Measurements from ENCODE around the gene ALDH1A2.
A peak's percentile ranks its signal among the peaks of the same experiment; 100 is the strongest.
"Not testable (repeated sequence)": the region's sequence is repeated elsewhere in the genome, so short reads cannot be mapped to it uniquely, and the experiment has no call there.

Gene ALDH1A2

GRCh38 chr15:58045376-58045775 is 20.1 kb downstream of the ALDH1A2 start:
- not testable (repeated sequence) for H3K36me3 ChIP-seq (ENCODE audit: control insufficient read depth in 1 of 2, insufficient read depth in 2 of 2, low read depth in 1 of 2, low read length in 2 of 2); H4K91ac ChIP-seq (ENCODE audit: low read length); H3K23ac ChIP-seq (ENCODE audit: low read length in 2 of 2); H3K18ac ChIP-seq (ENCODE audit: low read depth in 1 of 2, low read length in 2 of 2); H3K27me3 ChIP-seq (ENCODE audit: control insufficient read depth in 1 of 2, insufficient read depth in 1 of 2, low read length in 2 of 2); H3K9ac ChIP-seq (ENCODE audit: low read length); H2AFZ ChIP-seq (ENCODE audit: low read depth, low read length); H2BK15ac ChIP-seq (ENCODE audit: low read depth, poor library complexity, severe bottlenecking); H2BK5ac ChIP-seq (ENCODE audit: low read depth, low read length, poor library complexity, severe bottlenecking); H2BK12ac ChIP-seq (ENCODE audit: low read length in 2 of 2); H3K4ac ChIP-seq (ENCODE audit: low read depth in 1 of 2, low read length in 2 of 2); H3K27ac ChIP-seq (ENCODE audit: low read length, poor library complexity, severe bottlenecking); H3K4me3 ChIP-seq (ENCODE audit: insufficient read depth in 1 of 2, low read depth in 1 of 2, low read length in 2 of 2); H3K9me3 ChIP-seq (ENCODE audit: control insufficient read depth, low read length); H2AK5ac ChIP-seq (ENCODE audit: low read length, severe bottlenecking); H3K4me1 ChIP-seq (ENCODE audit: control insufficient read depth, insufficient read depth, low read depth, low read length); H3K14ac ChIP-seq (ENCODE audit: low read length in 2 of 2); H3K79me1 ChIP-seq (replicated peaks; ENCODE audit: low read length, poor library complexity, severe bottlenecking); DNase-seq; H3K4me2 ChIP-seq (ENCODE audit: low read length, poor library complexity, severe bottlenecking); H4K8ac ChIP-seq (ENCODE audit: low read length); H2BK120ac ChIP-seq (ENCODE audit: low read depth, low read length)
- 93% methylated on average over 2 of the region's 7 CpGs for WGBS

- H3K9me3 ChIP-seq (ENCODE audit: control insufficient read depth, low read length) = no peaks in the 10 kb centered on the region
- no peak overlapping the region for H3K4ac ChIP-seq (ENCODE audit: low read depth in 1 of 2, low read length in 2 of 2)
- no peak overlapping the region for H2BK120ac ChIP-seq (ENCODE audit: low read depth, low read length)
- H3K27ac ChIP-seq (ENCODE audit: low read length, poor library complexity, severe bottlenecking) = no peak overlapping the region
- H2BK15ac ChIP-seq (ENCODE audit: low read depth, poor library complexity, severe bottlenecking) = no peak overlapping the region
- H3K14ac ChIP-seq (ENCODE audit: low read length in 2 of 2) = no peak overlapping the region
- H3K79me1 ChIP-seq (replicated peaks; ENCODE audit: low read length, poor library complexity, severe bottlenecking) = no peaks in the 10 kb centered on the region
- no peak overlapping the region for H4K8ac ChIP-seq (ENCODE audit: low read length)
- no peak overlapping the region for H3K23ac ChIP-seq (ENCODE audit: low read length in 2 of 2)
- H3K4me1 ChIP-seq (ENCODE audit: control insufficient read depth, insufficient read depth, low read depth, low read length) = no peaks in the 10 kb centered on the region
- no peak overlapping the region for H3K4me3 ChIP-seq (ENCODE audit: insufficient read depth in 1 of 2, low read depth in 1 of 2, low read length in 2 of 2)
- H3K9ac ChIP-seq (ENCODE audit: low read length) = no peak overlapping the region
- H2AK5ac ChIP-seq (ENCODE audit: low read length, severe bottlenecking) = no peak overlapping the region
- 92% methylated on average over 1 of the region's 2 CpGs for WGBS
- H2BK5ac ChIP-seq (ENCODE audit: low read depth, low read length, poor library complexity, severe bottlenecking) = no peak overlapping the region
- H3K18ac ChIP-seq (ENCODE audit: low read depth in 1 of 2, low read length in 2 of 2) = no peak overlapping the region
- no peak overlapping the region for H3K4me2 ChIP-seq (ENCODE audit: low read length, poor library complexity, severe bottlenecking)
- H2AFZ ChIP-seq (ENCODE audit: low read depth, low read length) = no peak overlapping the region
- no peaks in the 10 kb centered on the region for H3K36me3 ChIP-seq (ENCODE audit: control insufficient read depth in 1 of 2, insufficient read depth in 2 of 2, low read depth in 1 of 2, low read length in 2 of 2)
- DNase-seq = no peak
- peaks cover 0 to 5% of the 10 kb centered on the region in 2 experiments for H3K27me3 ChIP-seq (ENCODE audit: control insufficient read depth in 1 of 2, insufficient read depth in 1 of 2, low read length in 2 of 2)
- H4K91ac ChIP-seq (ENCODE audit: low read length) = no peak overlapping the region
- H2BK12ac ChIP-seq (ENCODE audit: low read length in 2 of 2) = no peak overlapping the region
Observed at GRCh38 chr15:58044551-58044950, 21.0 kb downstream of the ALDH1A2 start.

GRCh38 chr15:58043192-58043903 is 22.2 kb downstream of the ALDH1A2 start:
- Histone ChIP-seq H4K8ac (ENCODE audit: low read length) (no peak overlapping the region), H2BK12ac (ENCODE audit: low read length in 2 of 2) (no peak overlapping the region), H3K4me1 (ENCODE audit: control insufficient read depth, insufficient read depth, low read depth, low read length) (no peaks in the 10 kb centered on the region), H4K91ac (ENCODE audit: low read length) (no peak overlapping the region), H3K27me3 (ENCODE audit: control insufficient read depth in 1 of 2, insufficient read depth in 1 of 2, low read length in 2 of 2) (peaks cover 0 to 3% of the 10 kb centered on the region in 2 experiments), H2BK120ac (ENCODE audit: low read depth, low read length) (no peak overlapping the region), H3K9ac (ENCODE audit: low read length) (no peak overlapping the region), H3K4me2 (ENCODE audit: low read length, poor library complexity, severe bottlenecking) (no peak overlapping the region), H3K36me3 (ENCODE audit: control insufficient read depth in 1 of 2, insufficient read depth in 2 of 2, low read depth in 1 of 2, low read length in 2 of 2) (no peaks in the 10 kb centered on the region), H2BK15ac (ENCODE audit: low read depth, poor library complexity, severe bottlenecking) (no peak overlapping the region), H3K79me1 (replicated peaks; ENCODE audit: low read length, poor library complexity, severe bottlenecking) (no peaks in the 10 kb centered on the region), H3K27ac (ENCODE audit: low read length, poor library complexity, severe bottlenecking) (no peak overlapping the region), H2BK5ac (ENCODE audit: low read depth, low read length, poor library complexity, severe bottlenecking) (no peak overlapping the region), H3K9me3 (ENCODE audit: control insufficient read depth, low read length) (no peaks in the 10 kb centered on the region), H3K14ac (ENCODE audit: low read length in 2 of 2) (no peak overlapping the region), H3K4me3 (ENCODE audit: insufficient read depth in 1 of 2, low read depth in 1 of 2, low read length in 2 of 2) (no peak overlapping the region), H2AK5ac (ENCODE audit: low read length, severe bottlenecking) (no peak overlapping the region), H3K4ac (ENCODE audit: low read depth in 1 of 2, low read length in 2 of 2) (no peak overlapping the region), H3K23ac (ENCODE audit: low read length in 2 of 2) (no peak overlapping the region), H2AFZ (ENCODE audit: low read depth, low read length) (no peak overlapping the region), H3K18ac (ENCODE audit: low read depth in 1 of 2, low read length in 2 of 2) (no peak overlapping the region)
- 25% methylated on average over 3 of the region's 5 CpGs for WGBS
- peak; percentile 37 for DNase-seq

GRCh38 chr15:58042006-58042405 is 23.5 kb downstream of the ALDH1A2 start:
- WGBS = 44% methylated on average over 3 of the region's 3 CpGs
- H3K9ac ChIP-seq (ENCODE audit: low read length) = no peak overlapping the region

More at GRCh38 chr15:58042006-58042405, 23.5 kb downstream of the ALDH1A2 start:
- no peak overlapping the region for H3K4ac ChIP-seq (ENCODE audit: low read depth in 1 of 2, low read length in 2 of 2)
- H2BK120ac ChIP-seq (ENCODE audit: low read depth, low read length) = no peak overlapping the region
- no peak overlapping the region for H4K8ac ChIP-seq (ENCODE audit: low read length)
- H3K9me3 ChIP-seq (ENCODE audit: control insufficient read depth, low read length) = no peaks in the 10 kb centered on the region
- no peak overlapping the region for H2BK15ac ChIP-seq (ENCODE audit: low read depth, poor library complexity, severe bottlenecking)
- DNase-seq = no peak
- no peak overlapping the region for H2BK12ac ChIP-seq (ENCODE audit: low read length in 2 of 2)
- H3K27ac ChIP-seq (ENCODE audit: low read length, poor library complexity, severe bottlenecking) = no peak overlapping the region
- H2AFZ ChIP-seq (ENCODE audit: low read depth, low read length) = no peak overlapping the region
- no peaks in the 10 kb centered on the region for H3K27me3 ChIP-seq (ENCODE audit: control insufficient read depth in 1 of 2, insufficient read depth in 1 of 2, low read length in 2 of 2)
- no peak overlapping the region for H4K91ac ChIP-seq (ENCODE audit: low read length)
- H3K18ac ChIP-seq (ENCODE audit: low read depth in 1 of 2, low read length in 2 of 2) = no peak overlapping the region
- H3K4me2 ChIP-seq (ENCODE audit: low read length, poor library complexity, severe bottlenecking) = no peak overlapping the region
- H3K36me3 ChIP-seq (ENCODE audit: control insufficient read depth in 1 of 2, insufficient read depth in 2 of 2, low read depth in 1 of 2, low read length in 2 of 2) = no peaks in the 10 kb centered on the region
- H2AK5ac ChIP-seq (ENCODE audit: low read length, severe bottlenecking) = no peak overlapping the region
- no peaks in the 10 kb centered on the region for H3K4me1 ChIP-seq (ENCODE audit: control insufficient read depth, insufficient read depth, low read depth, low read length)
- no peak overlapping the region for H2BK5ac ChIP-seq (ENCODE audit: low read depth, low read length, poor library complexity, severe bottlenecking)
- no peak overlapping the region for H3K14ac ChIP-seq (ENCODE audit: low read length in 2 of 2)
- no peak overlapping the region for H3K4me3 ChIP-seq (ENCODE audit: insufficient read depth in 1 of 2, low read depth in 1 of 2, low read length in 2 of 2)
- H3K79me1 ChIP-seq (replicated peaks; ENCODE audit: low read length, poor library complexity, severe bottlenecking) = no peaks in the 10 kb centered on the region
- H3K23ac ChIP-seq (ENCODE audit: low read length in 2 of 2) = no peak overlapping the region

Measured in mesenchymal stem cell (in vitro differentiated cells and primary cell).